GM21360 (cell line): ENCODE results near the gene LDLRAD4.

Experiments
- ATAC-seq: cut with Tn5 transposase; IDR thresholded peaks from one replicate; pipeline ENCODE4 v1.9.1; 2021; ENCODE audit warnings: mild to moderate bottlenecking, moderate library complexity; ENCODE audit not compliant: unreplicated experiment

The LDLRAD4 gene

GRCh38 chr18:13366962-13367892 lies 148.7 kb downstream of the LDLRAD4 start:
- no peak for ATAC-seq

- ATAC-seq: no peak
Observed at GRCh38 chr18:13368080-13368813, 149.7 kb downstream of the LDLRAD4 start.

- no peak for ATAC-seq
Observed at GRCh38 chr18:13369353-13369752, 150.8 kb downstream of the LDLRAD4 start.

GRCh38 chr18:13369756-13370510 lies 151.4 kb downstream of the LDLRAD4 start:
- ATAC-seq: no peak

GRCh38 chr18:13370995-13371625 lies 152.6 kb downstream of the LDLRAD4 start:
- no peak for ATAC-seq

GRCh38 chr18:13371689-13372418 lies 153.3 kb downstream of the LDLRAD4 start:
- ATAC-seq: no peak

GRCh38 chr18:13372531-13372951 lies 154.0 kb downstream of the LDLRAD4 start:
- ATAC-seq: no peak

- ATAC-seq: no peak
Observed at GRCh38 chr18:13374096-13374467, 155.5 kb downstream of the LDLRAD4 start.

- no peak for ATAC-seq
Observed at GRCh38 chr18:13374468-13375301, 156.1 kb downstream of the LDLRAD4 start.

GRCh38 chr18:13375302-13376255 lies 157.0 kb downstream of the LDLRAD4 start:
- peak; percentile 91 for ATAC-seq

- ATAC-seq: no peak
Observed at GRCh38 chr18:13376298-13376840, 157.8 kb downstream of the LDLRAD4 start.

- ATAC-seq: no peak
Observed at GRCh38 chr18:13376841-13377351, 158.3 kb downstream of the LDLRAD4 start.

GRCh38 chr18:13377496-13377895 lies 158.9 kb downstream of the LDLRAD4 start:
- ATAC-seq: no peak

- ATAC-seq: no peak
Observed at GRCh38 chr18:13378150-13378549, 159.6 kb downstream of the LDLRAD4 start.

GRCh38 chr18:13379062-13379865 lies 160.7 kb downstream of the LDLRAD4 start:
- no peak for ATAC-seq

- no peak for ATAC-seq
Observed at GRCh38 chr18:13379930-13380690, 161.6 kb downstream of the LDLRAD4 start.
